ENCODE results near the gene SLIT3.

The SLIT3 gene

GRCh38 chr5:169049712-169050111, 251.2 kb downstream of the SLIT3 start:
- H3K27ac ChIP-seq (ENCODE audit: low read length): no peak overlapping the region
- no peaks in the 10 kb centered on the region for H3K9me3 ChIP-seq (ENCODE audit: insufficient read depth, low read length, severe bottlenecking)
- H3K9ac ChIP-seq (ENCODE audit: low read depth, low read length): no peak overlapping the region
- no peak for TF ChIP-seq EZH2 (IDR thresholded peaks at IDR 0.05; ENCODE audit: borderline replicate concordance, low read depth, low read length, severe bottlenecking)
- TF ChIP-seq, protein P1, sequence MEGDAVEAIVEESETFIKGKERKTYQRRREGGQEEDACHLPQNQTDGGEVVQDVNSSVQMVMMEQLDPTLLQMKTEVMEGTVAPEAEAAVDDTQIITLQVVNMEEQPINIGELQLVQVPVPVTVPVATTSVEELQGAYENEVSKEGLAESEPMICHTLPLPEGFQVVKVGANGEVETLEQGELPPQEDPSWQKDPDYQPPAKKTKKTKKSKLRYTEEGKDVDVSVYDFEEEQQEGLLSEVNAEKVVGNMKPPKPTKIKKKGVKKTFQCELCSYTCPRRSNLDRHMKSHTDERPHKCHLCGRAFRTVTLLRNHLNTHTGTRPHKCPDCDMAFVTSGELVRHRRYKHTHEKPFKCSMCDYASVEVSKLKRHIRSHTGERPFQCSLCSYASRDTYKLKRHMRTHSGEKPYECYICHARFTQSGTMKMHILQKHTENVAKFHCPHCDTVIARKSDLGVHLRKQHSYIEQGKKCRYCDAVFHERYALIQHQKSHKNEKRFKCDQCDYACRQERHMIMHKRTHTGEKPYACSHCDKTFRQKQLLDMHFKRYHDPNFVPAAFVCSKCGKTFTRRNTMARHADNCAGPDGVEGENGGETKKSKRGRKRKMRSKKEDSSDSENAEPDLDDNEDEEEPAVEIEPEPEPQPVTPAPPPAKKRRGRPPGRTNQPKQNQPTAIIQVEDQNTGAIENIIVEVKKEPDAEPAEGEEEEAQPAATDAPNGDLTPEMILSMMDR (IDR thresholded peaks at IDR 0.05; ENCODE audit: borderline replicate concordance, extremely low read depth, low read length, poor library complexity, severe bottlenecking): no peak
- H2AFZ ChIP-seq (ENCODE audit: low read depth, low read length): no peak overlapping the region
- no peak for DNase-seq
- peaks cover 11% of the 10 kb centered on the region for H3K27me3 ChIP-seq (ENCODE audit: insufficient read depth, low read length, poor library complexity)
- no peaks in the 10 kb centered on the region for H4K20me1 ChIP-seq (ENCODE audit: insufficient read depth, low read length)
- ATAC-seq (ENCODE audit: insufficient read depth, low read depth): no peak
- no peak overlapping the region for H3K4me2 ChIP-seq (ENCODE audit: insufficient read depth, low read length)
- no peaks in the 10 kb centered on the region for H3K4me1 ChIP-seq (ENCODE audit: insufficient read depth, low read length)
- no peaks in the 10 kb centered on the region for H3K36me3 ChIP-seq (ENCODE audit: insufficient read depth, low read length)
- H3K79me2 ChIP-seq (ENCODE audit: insufficient read depth, low read length): no peaks in the 10 kb centered on the region
- no peak overlapping the region for H3K4me3 ChIP-seq (ENCODE audit: low read depth in 1 of 2, low read length in 2 of 2)

GRCh38 chr5:169048181-169049125, 252.5 kb downstream of the SLIT3 start:
- no peak overlapping the region for H3K27ac ChIP-seq (ENCODE audit: low read length)
- H2AFZ ChIP-seq (ENCODE audit: low read depth, low read length): no peak overlapping the region
- H3K4me3 ChIP-seq (ENCODE audit: low read depth in 1 of 2, low read length in 2 of 2): no peak overlapping the region
- H3K36me3 ChIP-seq (ENCODE audit: insufficient read depth, low read length): no peaks in the 10 kb centered on the region
- peaks cover 11% of the 10 kb centered on the region for H3K27me3 ChIP-seq (ENCODE audit: insufficient read depth, low read length, poor library complexity)
- no peaks in the 10 kb centered on the region for H4K20me1 ChIP-seq (ENCODE audit: insufficient read depth, low read length)
- no peaks in the 10 kb centered on the region for H3K79me2 ChIP-seq (ENCODE audit: insufficient read depth, low read length)
- DNase-seq (no peak), ATAC-seq (ENCODE audit: insufficient read depth, low read depth) (no peak)
- H3K9me3 ChIP-seq (ENCODE audit: insufficient read depth, low read length, severe bottlenecking): no peaks in the 10 kb centered on the region
- TF ChIP-seq, protein P1 (IDR thresholded peaks at IDR 0.05; ENCODE audit: borderline replicate concordance, extremely low read depth, low read length, poor library complexity, severe bottlenecking): no peak
- TF ChIP-seq EZH2 (IDR thresholded peaks at IDR 0.05; ENCODE audit: borderline replicate concordance, low read depth, low read length, severe bottlenecking): no peak
- no peak overlapping the region for H3K9ac ChIP-seq (ENCODE audit: low read depth, low read length)
- no peak overlapping the region for H3K4me2 ChIP-seq (ENCODE audit: insufficient read depth, low read length)
- H3K4me1 ChIP-seq (ENCODE audit: insufficient read depth, low read length): no peaks in the 10 kb centered on the region

- Histone ChIP-seq H3K4me2 (ENCODE audit: insufficient read depth, low read length) (no peak overlapping the region), H4K20me1 (ENCODE audit: insufficient read depth, low read length) (no peaks in the 10 kb centered on the region), H3K36me3 (ENCODE audit: insufficient read depth, low read length) (no peaks in the 10 kb centered on the region), H2AFZ (ENCODE audit: low read depth, low read length) (no peak overlapping the region), H3K79me2 (ENCODE audit: insufficient read depth, low read length) (no peaks in the 10 kb centered on the region), H3K4me1 (ENCODE audit: insufficient read depth, low read length) (no peaks in the 10 kb centered on the region), H3K27ac (ENCODE audit: low read length) (no peak overlapping the region), H3K9me3 (ENCODE audit: insufficient read depth, low read length, severe bottlenecking) (no peaks in the 10 kb centered on the region), H3K27me3 (ENCODE audit: insufficient read depth, low read length, poor library complexity) (peaks cover 8% of the 10 kb centered on the region), H3K9ac (ENCODE audit: low read depth, low read length) (no peak overlapping the region), H3K4me3 (ENCODE audit: low read depth in 1 of 2, low read length in 2 of 2) (no peak overlapping the region)
- DNase-seq: no peak
- ATAC-seq (ENCODE audit: insufficient read depth, low read depth): no peak
- no peak for TF ChIP-seq EZH2 (IDR thresholded peaks at IDR 0.05; ENCODE audit: borderline replicate concordance, low read depth, low read length, severe bottlenecking)
- TF ChIP-seq, protein P1 (IDR thresholded peaks at IDR 0.05; ENCODE audit: borderline replicate concordance, extremely low read depth, low read length, poor library complexity, severe bottlenecking): no peak
These were observed 256.0 kb downstream of the SLIT3 start for GRCh38 chr5:169044962-169045361.

Data from DND-41 (cell line).